Measurements from ENCODE around the gene POLR3GL.

- TF ChIP-seq CTCF (conservative IDR thresholded peaks at IDR 0.05; ENCODE audit: low read depth in 2 of 2): no peak
- no peak for TF ChIP-seq ZNF462 (CRISPR knock-in tag; IDR thresholded peaks at IDR 0.05)
- no peak for TF ChIP-seq REST (IDR thresholded peaks at IDR 0.05; ENCODE audit: unreplicated experiment)
- no peak for TF ChIP-seq EZH2phosphoT487 (IDR thresholded peaks at IDR 0.05; ENCODE audit: unreplicated experiment)
Measured at GRCh38 chr1:145959333-145959732, 5.2 kb upstream of the POLR3GL start.
